ENCODE results near the gene TNFRSF19.

- TF ChIP-seq CTCF (IDR thresholded peaks at IDR 0.05; ENCODE audit: low read length) (no peak), EZH2 (IDR thresholded peaks at IDR 0.05; ENCODE audit: borderline replicate concordance, low read length) (no peak)
These were observed 42.0 kb downstream of the TNFRSF19 start for GRCh38 chr13:23612182-23612581.
